Mesothelial cell of epicardium (in vitro differentiated cells): ENCODE measurements around the gene FTO. TPM values are rescaled to one million over a fixed set of nuclear protein-coding genes. Genes with fewer than 3 reads are reported as not detected.

ENCODE experiments used
- DNase-seq, 2 experiments: peaks; one replicate each; pipeline ENCODE4 v3.0.0; 2021; ENCODE audit warnings: low spot score in 2 of 2; ENCODE audit not compliant: unreplicated experiment in 2 of 2
- H3K27ac Mint-ChIP-seq: 2 replicates; pipeline ENCODE4 v1.8.0; 2021; ENCODE audit warnings: mixed read lengths
- H3K27me3 Mint-ChIP-seq: 2 replicates; pipeline ENCODE4 v1.8.0; 2021; ENCODE audit warnings: low read depth, mixed read lengths
- H3K36me3 Mint-ChIP-seq: 2 replicates; pipeline ENCODE4 v1.8.0; 2021; ENCODE audit warnings: mixed read lengths
- H3K4me1 Mint-ChIP-seq: 2 replicates; pipeline ENCODE4 v1.8.0; 2021; ENCODE audit warnings: mixed read lengths
- H3K4me3 Mint-ChIP-seq: 2 replicates; pipeline ENCODE4 v1.8.0; 2021; ENCODE audit warnings: mild to moderate bottlenecking, moderate library complexity, mixed read lengths
- H3K9me3 Mint-ChIP-seq: 2 replicates; pipeline ENCODE4 v1.8.0; 2021; ENCODE audit warnings: mixed read lengths
- total RNA-seq: library from RNA; stranded (reverse); gene quantifications from 3 replicates; pipeline ENCODE4 v1.2.1, GENCODE V29; 2021
- TF ChIP-seq, protein P1 (sequence below): fragments of 200-600 bp; sonication (generic); IDR thresholded peaks from one replicate; pipeline ENCODE4 v1.5.0; 2021; ENCODE audit warnings: antibody characterized with exemption; ENCODE audit not compliant: unreplicated experiment

Gene FTO
- total RNA-seq, 1 donor from 2014 or later, result 103 TPM

DNA sequence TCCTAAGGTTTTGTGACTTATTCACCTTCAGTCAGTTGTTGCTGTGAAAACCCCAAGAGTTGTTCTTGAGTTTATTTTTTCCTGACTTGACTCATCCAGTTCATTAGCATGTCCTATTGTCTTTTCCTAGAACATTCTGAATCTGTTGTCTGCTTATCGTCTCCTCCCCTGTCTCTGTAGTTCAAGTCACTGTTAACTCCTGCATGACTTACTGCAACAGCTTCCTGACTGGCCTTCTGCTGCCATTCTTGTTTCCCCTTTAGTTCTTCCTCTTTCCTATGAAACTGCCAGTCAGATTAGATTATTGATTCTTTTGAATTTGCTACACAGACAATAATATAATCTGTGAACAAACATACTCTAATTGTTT, 161.5 kb downstream of the FTO start:
- H3K36me3 Mint-ChIP-seq, result peaks cover 46% of the 10 kb centered on the region
- H3K27ac Mint-ChIP-seq, result no peak overlapping the region
- peaks cover 38% of the 10 kb centered on the region for H3K9me3 Mint-ChIP-seq
- DNase-seq, result no peak
- no peak overlapping the region for H3K4me3 Mint-ChIP-seq
- TF ChIP-seq, protein P1, sequence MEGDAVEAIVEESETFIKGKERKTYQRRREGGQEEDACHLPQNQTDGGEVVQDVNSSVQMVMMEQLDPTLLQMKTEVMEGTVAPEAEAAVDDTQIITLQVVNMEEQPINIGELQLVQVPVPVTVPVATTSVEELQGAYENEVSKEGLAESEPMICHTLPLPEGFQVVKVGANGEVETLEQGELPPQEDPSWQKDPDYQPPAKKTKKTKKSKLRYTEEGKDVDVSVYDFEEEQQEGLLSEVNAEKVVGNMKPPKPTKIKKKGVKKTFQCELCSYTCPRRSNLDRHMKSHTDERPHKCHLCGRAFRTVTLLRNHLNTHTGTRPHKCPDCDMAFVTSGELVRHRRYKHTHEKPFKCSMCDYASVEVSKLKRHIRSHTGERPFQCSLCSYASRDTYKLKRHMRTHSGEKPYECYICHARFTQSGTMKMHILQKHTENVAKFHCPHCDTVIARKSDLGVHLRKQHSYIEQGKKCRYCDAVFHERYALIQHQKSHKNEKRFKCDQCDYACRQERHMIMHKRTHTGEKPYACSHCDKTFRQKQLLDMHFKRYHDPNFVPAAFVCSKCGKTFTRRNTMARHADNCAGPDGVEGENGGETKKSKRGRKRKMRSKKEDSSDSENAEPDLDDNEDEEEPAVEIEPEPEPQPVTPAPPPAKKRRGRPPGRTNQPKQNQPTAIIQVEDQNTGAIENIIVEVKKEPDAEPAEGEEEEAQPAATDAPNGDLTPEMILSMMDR, result no peak
- no peaks in the 10 kb centered on the region for H3K27me3 Mint-ChIP-seq
- peaks cover 3% of the 10 kb centered on the region for H3K4me1 Mint-ChIP-seq

DNA sequence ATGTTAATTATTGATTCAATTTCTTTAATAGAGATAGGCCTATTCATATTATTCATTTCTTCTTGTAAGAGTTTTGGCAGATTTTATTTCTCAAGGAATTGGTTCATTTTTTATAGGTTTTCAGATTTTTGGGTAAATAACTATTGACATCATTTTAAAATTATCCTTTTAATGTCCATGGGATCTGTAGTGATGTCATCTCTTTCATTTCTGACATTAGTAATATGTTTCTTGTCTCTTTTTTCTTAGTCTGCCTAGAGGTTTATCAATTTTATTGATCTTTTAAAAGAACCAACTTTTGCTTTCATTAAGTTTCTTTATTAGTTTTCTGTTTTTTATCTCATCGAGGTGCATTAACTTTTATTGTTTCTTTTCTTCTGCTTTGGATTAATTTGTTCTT, 162.6 kb downstream of the FTO start:
- H3K27ac Mint-ChIP-seq, result no peak overlapping the region
- DNase-seq, result no peak
- H3K9me3 Mint-ChIP-seq, result peaks cover 48% of the 10 kb centered on the region
- TF ChIP-seq, protein P1, result no peak
- H3K4me3 Mint-ChIP-seq, result no peak overlapping the region
- H3K27me3 Mint-ChIP-seq, result no peaks in the 10 kb centered on the region
- peaks cover 56% of the 10 kb centered on the region for H3K36me3 Mint-ChIP-seq
- peaks cover 3% of the 10 kb centered on the region for H3K4me1 Mint-ChIP-seq

DNA sequence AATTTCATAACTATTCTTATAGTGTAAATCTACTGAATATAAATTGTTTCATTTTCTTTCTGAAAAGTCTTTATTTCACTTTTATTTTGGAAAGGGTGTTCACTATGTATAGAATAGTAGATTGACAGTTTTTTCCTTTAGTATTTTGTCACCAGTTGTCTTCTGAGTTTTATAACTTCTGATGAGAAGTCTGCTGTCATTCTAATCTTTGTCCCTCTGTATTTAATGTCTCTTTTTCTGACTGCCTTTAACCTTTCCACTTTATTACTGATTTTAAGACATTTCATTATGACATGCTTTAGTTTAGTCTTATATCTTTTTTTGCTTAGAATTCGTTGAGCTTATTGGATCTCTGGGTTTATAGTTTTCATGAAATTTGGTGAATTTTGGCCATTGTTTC, 166.9 kb downstream of the FTO start:
- no peak overlapping the region for H3K27ac Mint-ChIP-seq
- DNase-seq, result no peak
- H3K27me3 Mint-ChIP-seq, result no peaks in the 10 kb centered on the region
- no peak overlapping the region for H3K4me3 Mint-ChIP-seq
- H3K4me1 Mint-ChIP-seq, result peaks cover 2% of the 10 kb centered on the region
- TF ChIP-seq, protein P1, result no peak
- peaks cover 78% of the 10 kb centered on the region for H3K36me3 Mint-ChIP-seq
- H3K9me3 Mint-ChIP-seq, result peaks cover 53% of the 10 kb centered on the region

DNA sequence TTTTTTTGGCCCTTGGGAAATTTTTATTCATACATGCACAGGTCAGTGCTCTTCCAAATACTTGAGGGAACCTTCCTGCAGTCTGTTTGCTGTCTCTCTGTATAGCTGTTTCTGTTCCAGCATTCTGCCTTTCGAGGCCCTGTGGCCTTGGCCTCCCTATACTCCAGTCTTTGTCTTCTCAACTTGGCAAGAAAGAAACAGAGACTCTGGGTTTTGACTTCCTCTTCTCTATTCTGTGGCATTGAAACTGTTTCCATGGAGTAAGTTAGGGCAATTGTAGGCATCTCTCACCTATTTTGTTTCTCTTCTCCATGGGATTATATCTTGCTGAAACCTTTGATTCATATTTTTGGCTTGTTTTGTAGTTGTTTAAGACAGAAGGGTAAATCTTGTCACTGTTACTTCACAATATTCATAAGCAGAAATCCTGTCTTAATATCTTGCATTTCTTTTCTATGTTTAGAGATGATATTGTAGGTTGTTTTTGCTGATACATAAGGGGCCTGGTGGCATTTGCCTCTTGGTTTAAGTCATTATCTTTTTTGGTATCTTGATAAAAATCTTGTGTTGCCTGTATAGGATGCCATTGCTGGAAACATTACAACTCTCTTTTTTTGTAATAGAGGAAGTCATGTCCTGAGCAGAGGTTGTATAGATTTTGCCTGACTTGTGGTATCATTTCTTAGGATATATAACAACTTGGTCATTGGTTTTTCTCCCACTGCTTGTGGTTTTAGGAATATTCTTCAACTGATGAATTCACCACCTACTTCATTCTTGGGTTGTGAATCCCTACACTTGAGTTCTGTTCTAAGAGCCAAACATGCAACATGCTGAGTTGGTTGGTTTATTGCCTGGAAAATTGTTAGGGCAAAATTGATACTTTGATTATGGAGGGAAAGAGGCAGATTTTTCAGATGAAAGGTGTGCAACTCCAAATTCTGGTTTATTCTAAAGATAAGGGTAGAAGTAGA, 168.6 kb downstream of the FTO start:
- TF ChIP-seq, protein P1, result no peak
- H3K27ac Mint-ChIP-seq, result no peak overlapping the region
- peaks cover 67% of the 10 kb centered on the region for H3K36me3 Mint-ChIP-seq

DNA sequence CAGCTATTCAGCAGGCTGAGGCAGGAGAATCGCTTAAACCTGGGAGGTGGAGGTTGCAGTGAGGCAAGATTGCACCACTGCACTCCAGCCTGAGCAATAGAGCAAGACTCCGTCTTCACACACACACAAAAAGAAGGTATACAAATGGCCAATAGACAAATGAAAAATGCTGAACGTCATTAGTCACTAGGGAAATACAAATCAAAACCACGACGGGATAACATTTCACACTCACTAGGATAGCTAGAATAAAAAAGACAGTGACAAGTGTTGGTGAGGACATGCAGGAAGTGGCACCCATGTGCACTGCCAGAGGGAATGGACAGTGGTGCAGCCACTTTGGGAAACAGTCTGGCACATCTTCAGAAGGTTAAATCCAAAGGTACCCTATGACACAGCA, 172.9 kb downstream of the FTO start:
- Mint-ChIP-seq H3K4me1 (peaks cover 11% of the 10 kb centered on the region), H3K4me3 (no peak overlapping the region)

More for the DNA sequence above, 168.6 kb downstream of the FTO start:
- Mint-ChIP-seq H3K27me3 (no peaks in the 10 kb centered on the region), H3K4me1 (peaks cover 7% of the 10 kb centered on the region), H3K9me3 (peaks cover 38% of the 10 kb centered on the region), H3K4me3 (no peak overlapping the region)
- DNase-seq, result no peak

More for the DNA sequence above, 172.9 kb downstream of the FTO start:
- peaks cover 42% of the 10 kb centered on the region for H3K36me3 Mint-ChIP-seq
- no peak for DNase-seq
- H3K27ac Mint-ChIP-seq, result peak overlapping the region; percentile 37
- TF ChIP-seq, protein P1, result no peak
- H3K9me3 Mint-ChIP-seq, result peaks cover 5% of the 10 kb centered on the region
- H3K27me3 Mint-ChIP-seq, result no peaks in the 10 kb centered on the region
